ENCODE data around the gene TCF7L2.

- TF ChIP-seq CTCF (IDR thresholded peaks at IDR 0.05; ENCODE audit: poor library complexity, severe bottlenecking) (no peak), EZH2 (IDR thresholded peaks at IDR 0.05; ENCODE audit: borderline replicate concordance, insufficient read depth, low read length, poor library complexity, severe bottlenecking) (no peak), TAF1 (IDR thresholded peaks at IDR 0.05; ENCODE audit: low read depth) (no peak), POLR2AphosphoS5 (IDR thresholded peaks at IDR 0.05) (no peak)
Measured at GRCh38 chr10:112984756-112985155, 34.7 kb downstream of the TCF7L2 start.
